ENCODE results near the gene MPPED1.

MPPED1 gene

GRCh38 chr22:43539572-43540528, 128.0 kb downstream of the MPPED1 start:
- H3K27me3 ChIP-seq (ENCODE audit: insufficient read depth, low read length, poor library complexity, severe bottlenecking): no peaks in the 10 kb centered on the region
- no peak overlapping the region for H2AFZ ChIP-seq (ENCODE audit: low read length)
- H3F3A ChIP-seq (ENCODE audit: low read depth): no peaks in the 10 kb centered on the region
- H4K20me1 ChIP-seq (ENCODE audit: insufficient read depth, low read length, poor library complexity, severe bottlenecking): no peaks in the 10 kb centered on the region
- no peak overlapping the region for H3K4me3 ChIP-seq (ENCODE audit: low read length, poor library complexity, severe bottlenecking)
- no peaks in the 10 kb centered on the region for H3K79me2 ChIP-seq (ENCODE audit: insufficient read depth, low read length)
- H3K9ac ChIP-seq (ENCODE audit: low read depth, low read length, poor library complexity, severe bottlenecking): no peak overlapping the region
- TF ChIP-seq CTCF (conservative IDR thresholded peaks at IDR 0.05; ENCODE audit: low read length): no peak
- TF ChIP-seq EZH2phosphoT487 (IDR thresholded peaks at IDR 0.05; ENCODE audit: borderline replicate concordance): no peak
- H3K4me1 ChIP-seq (ENCODE audit: insufficient read depth, low read length, poor library complexity, severe bottlenecking): peaks cover 6% of the 10 kb centered on the region
- no peaks in the 10 kb centered on the region for H3K9me3 ChIP-seq (ENCODE audit: insufficient read depth, low read depth, low read length)
- H3K9me2 ChIP-seq (replicated peaks; ENCODE audit: low read depth, low read length): no peaks in the 10 kb centered on the region
- no peaks in the 10 kb centered on the region for H3K36me3 ChIP-seq (ENCODE audit: insufficient read depth, low read length)
- no peak overlapping the region for H3K4me2 ChIP-seq (ENCODE audit: low read depth, low read length, poor library complexity, severe bottlenecking)

- TF ChIP-seq CTCF (conservative IDR thresholded peaks at IDR 0.05; ENCODE audit: low read length) (no peak), EZH2phosphoT487 (IDR thresholded peaks at IDR 0.05; ENCODE audit: borderline replicate concordance) (no peak)
- H3F3A ChIP-seq (ENCODE audit: low read depth): no peaks in the 10 kb centered on the region
- no peaks in the 10 kb centered on the region for H3K9me3 ChIP-seq (ENCODE audit: insufficient read depth, low read depth, low read length)
- H3K79me2 ChIP-seq (ENCODE audit: insufficient read depth, low read length): no peaks in the 10 kb centered on the region
- H4K20me1 ChIP-seq (ENCODE audit: insufficient read depth, low read length, poor library complexity, severe bottlenecking): no peaks in the 10 kb centered on the region
- peaks cover 6% of the 10 kb centered on the region for H3K4me1 ChIP-seq (ENCODE audit: insufficient read depth, low read length, poor library complexity, severe bottlenecking)
- H2AFZ ChIP-seq (ENCODE audit: low read length): no peak overlapping the region
- H3K4me3 ChIP-seq (ENCODE audit: low read length, poor library complexity, severe bottlenecking): no peak overlapping the region
- H3K27me3 ChIP-seq (ENCODE audit: insufficient read depth, low read length, poor library complexity, severe bottlenecking): no peaks in the 10 kb centered on the region
- H3K4me2 ChIP-seq (ENCODE audit: low read depth, low read length, poor library complexity, severe bottlenecking): no peak overlapping the region
- no peaks in the 10 kb centered on the region for H3K9me2 ChIP-seq (replicated peaks; ENCODE audit: low read depth, low read length)
- H3K9ac ChIP-seq (ENCODE audit: low read depth, low read length, poor library complexity, severe bottlenecking): no peak overlapping the region
- H3K36me3 ChIP-seq (ENCODE audit: insufficient read depth, low read length): no peaks in the 10 kb centered on the region
Observed at GRCh38 chr22:43540529-43540923, 128.7 kb downstream of the MPPED1 start.

DNA sequence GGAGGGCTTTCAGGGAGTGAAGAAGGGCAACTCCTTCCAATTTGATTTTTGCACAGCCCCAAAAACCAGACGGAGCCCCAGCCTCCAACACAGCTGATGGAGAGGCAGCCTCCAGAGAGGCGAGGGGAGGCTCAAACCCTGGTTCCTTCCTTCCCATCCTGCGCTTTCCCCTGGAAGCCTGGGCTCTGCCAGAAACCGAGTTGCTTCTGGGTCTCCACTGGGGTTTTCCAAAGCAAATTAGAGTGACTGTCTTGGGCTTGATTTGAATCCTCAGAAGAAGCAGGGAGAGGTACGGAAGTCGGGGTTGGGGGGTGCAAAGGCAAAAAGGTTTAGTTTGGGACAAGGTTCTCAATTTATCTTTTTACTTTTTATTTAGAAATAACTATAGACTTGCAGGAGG, 129.2 kb downstream of the MPPED1 start:
- Histone ChIP-seq H2AFZ (ENCODE audit: low read length) (no peak overlapping the region), H3K36me3 (ENCODE audit: insufficient read depth, low read length) (no peaks in the 10 kb centered on the region), H3K4me1 (ENCODE audit: insufficient read depth, low read length, poor library complexity, severe bottlenecking) (peaks cover 6% of the 10 kb centered on the region), H3K79me2 (ENCODE audit: insufficient read depth, low read length) (no peaks in the 10 kb centered on the region), H3K9me3 (ENCODE audit: insufficient read depth, low read depth, low read length) (no peaks in the 10 kb centered on the region), H3K4me2 (ENCODE audit: low read depth, low read length, poor library complexity, severe bottlenecking) (no peak overlapping the region), H3K9me2 (replicated peaks; ENCODE audit: low read depth, low read length) (no peaks in the 10 kb centered on the region), H3K4me3 (ENCODE audit: low read length, poor library complexity, severe bottlenecking) (no peak overlapping the region), H3F3A (ENCODE audit: low read depth) (no peaks in the 10 kb centered on the region), H4K20me1 (ENCODE audit: insufficient read depth, low read length, poor library complexity, severe bottlenecking) (no peaks in the 10 kb centered on the region), H3K9ac (ENCODE audit: low read depth, low read length, poor library complexity, severe bottlenecking) (no peak overlapping the region), H3K27me3 (ENCODE audit: insufficient read depth, low read length, poor library complexity, severe bottlenecking) (no peaks in the 10 kb centered on the region)
- TF ChIP-seq CTCF (conservative IDR thresholded peaks at IDR 0.05; ENCODE audit: low read length): no peak
- no peak for TF ChIP-seq EZH2phosphoT487 (IDR thresholded peaks at IDR 0.05; ENCODE audit: borderline replicate concordance)

Data from Loucy (cell line).